K562 (cell line): ENCODE data around the gene BTBD1. TPM values are rescaled to one million over a fixed set of nuclear protein-coding genes. Genes with fewer than 3 reads are reported as not detected.

Source experiments
- ATAC-seq: fragments of 200-7000 bp; cut with Tn5 transposase; 3 replicates; pipeline ENCODE4 v1.9.1; 2020; ENCODE audit warnings: moderate library complexity
- BruUV-seq: library from RNA; stranded (reverse); fragments of 400-500 nt; replicated peaks from 2 replicates; lab custom pipeline; 2021; lab: Mats Ljungman, UMichigan
- CTCF ChIA-PET: fragments of 300-600 bp; formaldehyde crosslinking; extraction: SDS; loops from one replicate; lab custom pipeline; 2021; ENCODE audit warnings: low intra/inter-chr PET ratio; lab: Yijun Ruan, JAX
- POLR2A ChIA-PET: fragments of 300-600, 350-650 bp; sonication (Branson Sonifier 250); formaldehyde crosslinking; extraction: SDS; loops from one replicate; lab custom pipeline; 2021; ENCODE audit warnings: antibody characterized with exemption, inconsistent platforms; lab: Yijun Ruan, JAX
- DNase-seq, 4 experiments: peaks; one replicate each; pipeline versions ENCODE4 v3.0.0 to v3.0.0-alpha.2; 2011 to 2018; ENCODE audit warnings: low spot score in 3 of 4, mixed read lengths in 3 of 4; ENCODE audit errors: extremely low read depth in 1 of 4
- FAIRE-seq: peaks from 2 replicates; lab custom pipeline; 2011; peaks lifted over from hg19 to GRCh38; lab: Jason Lieb, UNC
- H2AFZ ChIP-seq: 2 replicates; pipeline ENCODE4 v1.6.0; 2011; ENCODE audit warnings: low read depth, low read length, control low read depth, inconsistent platforms
- H3K27ac ChIP-seq: fragments of 200-600 bp; 3 replicates; pipeline ENCODE4 v1.8.0; 2011; ENCODE audit warnings: low read depth, mild to moderate bottlenecking, control low read depth, inconsistent platforms, low read length, moderate library complexity, mixed read lengths; ENCODE audit errors: extremely low read depth
- H3K27me3 ChIP-seq, 2 experiments: fragments of 300-600 bp in 1 of 2; 2 replicates in 1 of 2; 3 replicates in 1 of 2; pipeline versions ENCODE4 v1.6.0 to v1.8.0; 2011; ENCODE audit warnings: inconsistent platforms in 2 of 2, low read length in 2 of 2, mild to moderate bottlenecking in 1 of 2, mixed read lengths in 1 of 2, moderate library complexity in 1 of 2; ENCODE audit not compliant: control insufficient read depth in 2 of 2, insufficient read depth in 2 of 2
- H3K36me3 ChIP-seq: fragments of 300-600 bp; 3 replicates; pipeline ENCODE4 v1.8.0; 2011; ENCODE audit warnings: mild to moderate bottlenecking, low read length, inconsistent platforms; ENCODE audit not compliant: control insufficient read depth, insufficient read depth
- H3K4me1 ChIP-seq, 2 experiments: fragments of 200-600 bp in 1 of 2; replicated peaks in 1 of 2; 2 replicates in 1 of 2; 3 replicates in 1 of 2; pipeline versions ENCODE4 v1.5.1 to v1.8.0; 2011; ENCODE audit warnings: inconsistent platforms in 2 of 2, low read length in 2 of 2, mild to moderate bottlenecking in 1 of 2, mixed read lengths in 1 of 2, moderate library complexity in 1 of 2; ENCODE audit not compliant: control insufficient read depth in 2 of 2, insufficient read depth in 2 of 2
- H3K4me2 ChIP-seq: 2 replicates; pipeline ENCODE4 v1.6.1; 2011; ENCODE audit warnings: low read length, control low read depth, inconsistent platforms, mixed read lengths; ENCODE audit not compliant: insufficient read depth
- H3K4me3 ChIP-seq: fragments of 200-600 bp; sonication (generic), shearing (Covaris generic); 2 replicates; pipeline ENCODE4 v1.5.1; 2016; ENCODE audit warnings: control low read depth, inconsistent platforms
- H3K79me2 ChIP-seq: fragments of 200-600 bp; 3 replicates; pipeline ENCODE4 v1.8.0; 2011; ENCODE audit warnings: low read length, inconsistent platforms; ENCODE audit not compliant: control insufficient read depth, insufficient read depth
- H3K9ac ChIP-seq, 2 experiments: 2 replicates each; pipeline versions ENCODE4 v1.6.0 to v1.6.1; 2011; ENCODE audit warnings: low read depth in 2 of 2, low read length in 2 of 2, control low read depth in 1 of 2, inconsistent platforms in 1 of 2, mild to moderate bottlenecking in 1 of 2, mixed read lengths in 1 of 2; ENCODE audit not compliant: insufficient read depth in 1 of 2
- H3K9me1 ChIP-seq: one replicate; pipeline ENCODE4 v1.6.0; 2011; ENCODE audit warnings: inconsistent platforms, mild to moderate bottlenecking, low read length, moderate library complexity; ENCODE audit not compliant: control insufficient read depth, insufficient read depth
- H3K9me3 ChIP-seq: replicated peaks from 2 replicates; pipeline ENCODE4 v1.5.1; 2011; ENCODE audit warnings: low read depth, low read length, inconsistent platforms; ENCODE audit not compliant: control insufficient read depth, insufficient read depth
- H4K20me1 ChIP-seq: replicated peaks from 2 replicates; pipeline ENCODE4 v1.6.1; 2011; ENCODE audit warnings: low read length, inconsistent platforms, mixed read lengths; ENCODE audit not compliant: control insufficient read depth, insufficient read depth
- BCL6 ChIP-seq: fragments of 250-450 bp; sonication (Bioruptor Pico); IDR thresholded peaks from 2 replicates; pipeline ENCODE4 v1.4.0; 2020
- ELF4 ChIP-seq: fragments of 450-650 bp; formaldehyde crosslinking; IDR thresholded peaks from 2 replicates; pipeline ENCODE4 v1.4.0; 2022; ENCODE audit warnings: missing genetic modification characterization
- FOXA1 ChIP-seq: fragments of 450-650 bp; IDR thresholded peaks from 2 replicates; pipeline ENCODE4 v1.6.1; 2016; ENCODE audit warnings: mild to moderate bottlenecking, borderline replicate concordance
- MED1 ChIP-seq: sonication (generic); formaldehyde crosslinking; IDR thresholded peaks from 2 replicates; pipeline ENCODE4 v1.8.1; 2023; ENCODE audit warnings: missing genetic modification reagents, borderline replicate concordance
- MTA2 ChIP-seq: fragments of 450-650 bp; IDR thresholded peaks from 2 replicates; pipeline ENCODE4 v1.6.1; 2016; ENCODE audit warnings: low read depth
- SMAD3 ChIP-seq: fragments of 450-650 bp; formaldehyde crosslinking; conservative IDR thresholded peaks from 2 replicates; pipeline ENCODE4 v1.4.0; 2020; ENCODE audit warnings: mild to moderate bottlenecking
- SMARCA4 ChIP-seq: fragments of 450-650 bp; IDR thresholded peaks from 2 replicates; pipeline ENCODE4 v1.6.1; 2016
- ZBTB8A ChIP-seq: fragments of 450-650 bp; IDR thresholded peaks from 2 replicates; pipeline ENCODE4 v1.6.1; 2018; ENCODE audit warnings: mild to moderate bottlenecking, moderate library complexity; ENCODE audit not compliant: partially characterized antibody
- WGBS: fragments of 100-300 bp; shearing (Covaris generic); methylation state at CpG from one replicate; pipeline ENCODE4 v1.1.6; 2016; ENCODE audit warnings: low coverage, mixed read lengths; ENCODE audit not compliant: insufficient coverage; ENCODE audit errors: missing lambda C conversion rate; 5-methylcytosine and 5-hydroxymethylcytosine counted together
- in situ Hi-C: fragments of 300-500 bp; cut with MboI; formaldehyde crosslinking; loops from 4 replicates; pipeline ENCODE4 v1.15.0; 2018; ENCODE audit warnings: inconsistent platforms, mixed read lengths
- intact Hi-C: fragments of 100-400 bp; cut with micrococcal nuclease; formaldehyde crosslinking; loops from 2 replicates; pipeline ENCODE4 v1.14.2; 2022
- polyA plus RNA-seq, 8 experiments: library from polyadenylated mRNA; depleted of rRNA in 4 of 8; stranded (reverse) in 5 of 8; unstranded in 3 of 8; fragments of >200 nt; fragmentation: Nextera tagmentation in 2 of 8; fragmentation: Illumina TruSeq in 1 of 8; extraction: Ambion mirVana in 2 of 8; extraction: Trizol in 1 of 8; gene quantifications; 2 replicates each; pipeline versions ENCODE4 v1.2.1 to v1.2.3, GENCODE V29; 2011 to 2014; ENCODE audit warnings: inconsistent platforms in 1 of 8, missing spikeins in 1 of 8
- total RNA-seq, 7 experiments: library from RNA; depleted of rRNA in 6 of 7; stranded (reverse); fragments of >200 nt in 6 of 7; fragmentation: Illumina TruSeq in 2 of 7; extraction: Trizol in 2 of 7; gene quantifications; 2 replicates each; pipeline versions ENCODE4 v1.2.1 to v1.2.3, GENCODE V29; 2011 to 2021; ENCODE audit warnings: low replicate concordance in 1 of 7
- TF ChIP-seq, protein P1 (sequence below): fragments of 450-650 bp; IDR thresholded peaks from 2 replicates; pipeline ENCODE4 v1.6.1; 2016; ENCODE audit warnings: low read depth
- TF ChIP-seq, protein P2 (sequence below): fragments of 250-450 bp; sonication (Bioruptor Pico); IDR thresholded peaks from 2 replicates; pipeline ENCODE4 v1.4.0; 2020; ENCODE audit warnings: mild to moderate bottlenecking, moderate library complexity
- TF ChIP-seq, protein P3 (sequence below): IDR thresholded peaks from 2 replicates; pipeline ENCODE4 v1.6.1; 2011; ENCODE audit warnings: borderline replicate concordance, low read depth, mild to moderate bottlenecking, moderate library complexity, low read length; ENCODE audit not compliant: insufficient read depth, poor library complexity, severe bottlenecking

The BTBD1 gene
- total and polyA plus RNA-seq, 9 of the 15 experiments (the other 6 are each of a cell fraction or from before 2014, with no cell fraction given), result 19.4 to 106 (median 90.4) TPM

DNA sequence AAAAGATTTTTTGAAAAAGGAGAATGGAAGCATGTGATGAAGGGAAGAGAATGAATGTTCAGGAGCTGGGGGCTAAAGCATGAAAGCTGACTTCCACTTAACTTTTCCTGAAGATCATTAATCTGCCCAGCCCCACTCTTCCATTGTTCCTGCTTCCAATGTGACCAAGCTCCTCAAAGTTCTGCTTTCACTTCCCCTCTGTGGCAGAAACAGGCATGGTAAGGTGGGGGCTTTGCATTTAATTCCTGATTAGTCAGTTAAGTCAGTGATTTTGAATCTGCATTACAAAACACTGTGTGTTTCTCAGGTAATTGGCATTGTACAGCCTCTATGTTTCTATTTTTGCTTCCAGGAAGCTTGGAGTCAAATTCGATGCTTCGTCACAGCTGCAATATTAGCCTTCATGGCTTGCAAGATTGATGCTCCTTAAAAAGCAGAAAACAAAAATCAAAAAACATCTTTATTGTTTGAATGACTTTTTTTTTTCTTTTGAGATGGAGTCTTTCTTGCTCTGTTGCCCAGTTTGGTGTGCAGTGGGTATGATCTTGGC is 33.1 kb upstream of the BTBD1 start:
- Histone ChIP-seq H3K4me2 (no peak overlapping the region), H3K79me2 (no peaks in the 10 kb centered on the region), H3K9me1 (no peaks in the 10 kb centered on the region), H3K9ac (no peak overlapping the region), H3K9me3 (no peaks in the 10 kb centered on the region), H3K27me3 (no peaks in the 10 kb centered on the region), H3K4me1 (peaks cover 3 to 15% of the 10 kb centered on the region in 2 experiments), H4K20me1 (no peaks in the 10 kb centered on the region), H2AFZ (peak overlapping the region; percentile 59), H3K4me3 (no peak overlapping the region), H3K36me3 (no peaks in the 10 kb centered on the region), H3K27ac (no peak overlapping the region)
- CTCF ChIA-PET, result no interaction called here
- WGBS, result 49% methylated on average over 2 of the region's 2 CpGs
- ATAC-seq (no peak), DNase-seq (no peak), FAIRE-seq (no peak)
- in situ Hi-C loops (no loop called here), intact Hi-C loops (no loop called here)
- POLR2A ChIA-PET, result interaction anchor here (1.2 kb wide), 1 partner anchor 27 kb away, joined by 5 read pairs; no protein-coding TSS in a partner anchor
- no TSS peak for BruUV-seq
- TF ChIP-seq, protein P1, sequence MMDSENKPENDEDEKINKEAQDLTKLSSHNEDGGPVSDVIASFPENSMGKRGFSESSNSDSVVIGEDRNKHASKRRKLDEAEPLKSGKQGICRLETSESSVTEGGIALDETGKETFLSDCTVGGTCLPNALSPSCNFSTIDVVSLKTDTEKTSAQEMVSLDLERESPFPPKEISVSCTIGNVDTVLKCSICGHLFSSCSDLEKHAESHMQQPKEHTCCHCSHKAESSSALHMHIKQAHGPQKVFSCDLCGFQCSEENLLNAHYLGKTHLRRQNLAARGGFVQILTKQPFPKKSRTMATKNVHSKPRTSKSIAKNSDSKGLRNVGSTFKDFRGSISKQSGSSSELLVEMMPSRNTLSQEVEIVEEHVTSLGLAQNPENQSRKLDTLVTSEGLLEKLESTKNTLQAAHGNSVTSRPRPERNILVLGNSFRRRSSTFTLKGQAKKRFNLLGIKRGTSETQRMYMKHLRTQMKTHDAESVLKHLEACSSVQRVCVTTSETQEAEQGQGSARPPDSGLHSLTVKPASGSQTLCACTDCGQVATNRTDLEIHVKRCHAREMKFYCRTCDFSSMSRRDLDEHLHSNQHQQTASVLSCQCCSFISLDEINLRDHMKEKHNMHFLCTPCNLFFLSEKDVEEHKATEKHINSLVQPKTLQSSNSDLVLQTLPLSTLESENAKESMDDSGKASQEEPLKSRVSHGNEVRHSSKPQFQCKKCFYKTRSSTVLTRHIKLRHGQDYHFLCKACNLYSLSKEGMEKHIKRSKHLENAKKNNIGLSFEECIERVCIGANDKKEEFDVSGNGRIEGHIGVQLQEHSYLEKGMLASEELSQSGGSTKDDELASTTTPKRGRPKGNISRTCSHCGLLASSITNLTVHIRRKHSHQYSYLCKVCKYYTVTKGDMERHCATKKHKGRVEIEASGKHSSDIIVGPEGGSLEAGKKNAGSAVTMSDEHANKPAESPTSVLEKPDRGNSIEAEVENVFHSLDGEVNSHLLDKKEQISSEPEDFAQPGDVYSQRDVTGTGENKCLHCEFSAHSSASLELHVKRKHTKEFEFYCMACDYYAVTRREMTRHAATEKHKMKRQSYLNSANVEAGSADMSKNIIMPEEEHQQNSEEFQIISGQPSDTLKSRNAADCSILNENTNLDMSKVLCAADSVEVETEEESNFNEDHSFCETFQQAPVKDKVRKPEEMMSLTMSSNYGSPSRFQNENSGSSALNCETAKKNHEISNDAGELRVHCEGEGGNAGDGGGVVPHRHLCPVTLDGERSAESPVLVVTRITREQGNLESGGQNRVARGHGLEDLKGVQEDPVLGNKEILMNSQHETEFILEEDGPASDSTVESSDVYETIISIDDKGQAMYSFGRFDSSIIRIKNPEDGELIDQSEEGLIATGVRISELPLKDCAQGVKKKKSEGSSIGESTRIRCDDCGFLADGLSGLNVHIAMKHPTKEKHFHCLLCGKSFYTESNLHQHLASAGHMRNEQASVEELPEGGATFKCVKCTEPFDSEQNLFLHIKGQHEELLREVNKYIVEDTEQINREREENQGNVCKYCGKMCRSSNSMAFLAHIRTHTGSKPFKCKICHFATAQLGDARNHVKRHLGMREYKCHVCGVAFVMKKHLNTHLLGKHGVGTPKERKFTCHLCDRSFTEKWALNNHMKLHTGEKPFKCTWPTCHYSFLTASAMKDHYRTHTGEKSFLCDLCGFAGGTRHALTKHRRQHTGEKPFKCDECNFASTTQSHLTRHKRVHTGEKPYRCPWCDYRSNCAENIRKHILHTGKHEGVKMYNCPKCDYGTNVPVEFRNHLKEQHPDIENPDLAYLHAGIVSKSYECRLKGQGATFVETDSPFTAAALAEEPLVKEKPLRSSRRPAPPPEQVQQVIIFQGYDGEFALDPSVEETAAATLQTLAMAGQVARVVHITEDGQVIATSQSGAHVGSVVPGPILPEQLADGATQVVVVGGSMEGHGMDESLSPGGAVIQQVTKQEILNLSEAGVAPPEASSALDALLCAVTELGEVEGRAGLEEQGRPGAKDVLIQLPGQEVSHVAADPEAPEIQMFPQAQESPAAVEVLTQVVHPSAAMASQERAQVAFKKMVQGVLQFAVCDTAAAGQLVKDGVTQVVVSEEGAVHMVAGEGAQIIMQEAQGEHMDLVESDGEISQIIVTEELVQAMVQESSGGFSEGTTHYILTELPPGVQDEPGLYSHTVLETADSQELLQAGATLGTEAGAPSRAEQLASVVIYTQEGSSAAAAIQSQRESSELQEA, result no peak
- TF ChIP-seq MED1 (CRISPR knock-in tag) (no peak), ELF4 (CRISPR knock-in tag) (no peak), MTA2 (no peak), SMARCA4 (no peak), SMAD3 (CRISPR knock-in tag) (no peak), ZBTB8A (no peak), BCL6 (CRISPR knock-in tag) (no peak), FOXA1 (no peak)
- TF ChIP-seq, protein P2, sequence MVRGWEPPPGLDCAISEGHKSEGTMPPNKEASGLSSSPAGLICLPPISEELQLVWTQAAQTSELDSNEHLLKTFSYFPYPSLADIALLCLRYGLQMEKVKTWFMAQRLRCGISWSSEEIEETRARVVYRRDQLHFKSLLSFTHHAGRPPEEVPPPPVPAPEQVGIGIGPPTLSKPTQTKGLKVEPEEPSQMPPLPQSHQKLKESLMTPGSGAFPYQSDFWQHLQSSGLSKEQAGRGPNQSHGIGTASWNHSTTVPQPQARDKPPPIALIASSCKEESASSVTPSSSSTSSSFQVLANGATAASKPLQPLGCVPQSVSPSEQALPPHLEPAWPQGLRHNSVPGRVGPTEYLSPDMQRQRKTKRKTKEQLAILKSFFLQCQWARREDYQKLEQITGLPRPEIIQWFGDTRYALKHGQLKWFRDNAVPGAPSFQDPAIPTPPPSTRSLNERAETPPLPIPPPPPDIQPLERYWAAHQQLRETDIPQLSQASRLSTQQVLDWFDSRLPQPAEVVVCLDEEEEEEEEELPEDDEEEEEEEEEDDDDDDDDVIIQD (CRISPR knock-in tag), result no peak
- TF ChIP-seq, protein P3, sequence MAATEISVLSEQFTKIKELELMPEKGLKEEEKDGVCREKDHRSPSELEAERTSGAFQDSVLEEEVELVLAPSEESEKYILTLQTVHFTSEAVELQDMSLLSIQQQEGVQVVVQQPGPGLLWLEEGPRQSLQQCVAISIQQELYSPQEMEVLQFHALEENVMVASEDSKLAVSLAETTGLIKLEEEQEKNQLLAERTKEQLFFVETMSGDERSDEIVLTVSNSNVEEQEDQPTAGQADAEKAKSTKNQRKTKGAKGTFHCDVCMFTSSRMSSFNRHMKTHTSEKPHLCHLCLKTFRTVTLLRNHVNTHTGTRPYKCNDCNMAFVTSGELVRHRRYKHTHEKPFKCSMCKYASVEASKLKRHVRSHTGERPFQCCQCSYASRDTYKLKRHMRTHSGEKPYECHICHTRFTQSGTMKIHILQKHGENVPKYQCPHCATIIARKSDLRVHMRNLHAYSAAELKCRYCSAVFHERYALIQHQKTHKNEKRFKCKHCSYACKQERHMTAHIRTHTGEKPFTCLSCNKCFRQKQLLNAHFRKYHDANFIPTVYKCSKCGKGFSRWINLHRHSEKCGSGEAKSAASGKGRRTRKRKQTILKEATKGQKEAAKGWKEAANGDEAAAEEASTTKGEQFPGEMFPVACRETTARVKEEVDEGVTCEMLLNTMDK, result no peak
